ENCODE data around the gene EMCN.
A peak's percentile ranks its signal among the peaks of the same experiment; 100 is the strongest.
"Not testable (repeated sequence)": the region's sequence is repeated elsewhere in the genome, so short reads cannot be mapped to it uniquely, and the experiment has no call there.

EMCN gene

DNA sequence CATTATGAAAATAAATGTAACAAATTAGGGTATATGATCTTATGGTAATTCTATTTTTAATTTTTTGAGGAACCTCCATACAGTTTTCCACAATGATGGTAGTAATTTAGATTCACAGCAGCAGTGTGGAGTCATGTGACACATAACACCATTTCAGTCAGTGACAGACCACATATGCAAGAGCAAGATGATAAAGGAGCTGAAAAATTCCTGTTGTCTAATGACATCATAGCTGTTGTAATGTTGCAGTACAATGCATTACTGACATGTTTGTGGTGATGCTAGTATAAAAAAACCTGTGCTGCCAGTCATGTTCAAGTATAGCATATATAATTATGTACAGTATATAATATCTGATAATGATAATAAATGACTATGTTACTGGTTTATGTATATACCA is 28.5 kb downstream of the EMCN start:
- no peak for DNase-seq

DNA sequence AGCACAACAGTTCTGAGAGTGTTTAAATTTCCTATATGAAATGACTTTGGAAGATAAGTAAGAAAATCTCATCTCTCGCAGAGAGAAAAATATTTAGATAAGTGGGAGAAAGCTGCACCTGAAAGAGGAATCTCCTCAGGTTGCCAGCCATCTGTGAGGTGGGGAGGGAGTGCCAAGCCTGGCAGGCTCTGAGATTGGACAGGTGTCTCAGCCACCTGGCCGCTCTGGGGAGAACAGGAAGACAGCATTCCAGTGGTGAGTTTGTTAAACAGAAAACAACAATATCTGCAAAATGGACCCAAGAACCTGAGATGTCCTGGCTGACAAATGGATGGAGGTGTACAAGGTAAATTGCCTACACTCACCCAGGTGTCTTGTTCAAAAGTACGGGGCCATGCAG is 31.3 kb downstream of the EMCN start:
- no peak for DNase-seq

DNA sequence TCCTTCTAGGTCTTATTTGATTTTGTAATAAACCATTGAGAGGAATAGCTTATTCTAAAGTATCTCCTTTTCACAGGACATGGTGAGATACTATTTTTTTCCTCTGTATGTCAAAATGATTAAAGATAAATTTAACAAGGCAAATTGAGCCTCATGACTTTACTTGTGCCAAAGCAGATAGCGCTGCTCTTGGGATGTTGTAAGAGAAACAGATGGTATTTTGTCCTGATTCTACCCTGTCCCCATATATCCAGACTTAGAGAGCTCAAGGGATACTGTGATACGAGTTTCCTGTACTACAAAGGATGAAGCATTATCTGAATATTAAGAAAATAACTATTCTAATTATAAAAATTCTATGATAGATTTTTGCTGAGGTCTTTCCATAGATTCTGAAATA is 34.0 kb downstream of the EMCN start:
- no peak for DNase-seq

DNA sequence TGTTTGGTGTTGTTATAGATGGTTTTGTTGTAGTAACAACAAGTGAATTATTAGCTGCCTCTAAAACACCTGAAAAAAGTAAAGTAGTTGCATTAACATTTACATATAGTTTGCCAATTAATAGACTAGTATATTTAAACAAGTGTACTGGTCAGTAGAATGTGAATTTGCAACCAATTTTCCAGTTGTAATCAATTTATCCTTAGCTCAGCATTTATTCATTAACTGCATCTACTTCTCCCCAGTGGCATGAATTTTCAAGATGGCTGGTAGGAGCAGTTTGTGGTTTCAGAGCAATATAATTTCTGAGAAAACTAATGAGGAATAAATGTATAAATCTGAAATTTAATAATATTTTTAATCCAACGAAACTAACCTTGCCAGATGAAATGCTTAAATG is 37.9 kb downstream of the EMCN start:
- DNase-seq, result no peak

DNA sequence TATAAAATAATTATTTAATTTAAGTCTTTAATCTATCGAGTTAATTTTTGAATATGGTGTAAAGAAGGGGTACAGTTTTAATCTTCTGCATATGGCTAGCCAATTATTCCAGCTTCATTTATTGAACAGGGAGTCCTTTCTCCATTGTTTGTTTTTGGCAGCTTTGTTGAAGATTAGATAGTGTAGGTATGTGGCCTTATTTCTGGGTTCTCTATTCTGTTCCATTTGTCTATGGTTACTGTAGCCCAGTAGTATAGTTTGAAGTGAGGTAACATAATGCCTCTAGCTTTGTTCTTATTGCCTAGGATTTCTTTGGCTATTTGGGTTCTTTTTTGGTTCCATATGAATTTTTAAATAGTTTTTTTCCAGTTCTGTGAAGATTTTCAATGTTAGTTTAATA is 48.3 kb downstream of the EMCN start:
- no peak for DNase-seq

DNA sequence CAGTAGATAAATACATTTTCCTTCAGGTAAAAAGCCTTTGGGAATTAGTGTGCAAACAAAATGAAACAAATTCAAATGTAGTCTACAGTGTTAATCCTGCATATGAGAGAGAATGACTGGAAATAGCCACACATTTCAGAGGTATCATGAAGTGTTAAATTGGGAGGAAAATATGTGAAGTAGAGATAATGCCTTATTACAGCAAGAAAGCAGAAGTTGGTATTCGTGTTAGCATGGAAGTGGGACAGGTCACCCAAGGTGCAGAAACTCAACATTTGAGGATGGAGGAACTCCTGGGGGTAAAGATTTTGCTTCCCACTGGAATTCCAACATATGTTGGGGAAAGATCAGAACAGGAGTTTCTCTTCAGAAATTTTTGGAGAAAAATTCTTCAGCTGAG is 51.3 kb downstream of the EMCN start:
- no peak for DNase-seq

DNA sequence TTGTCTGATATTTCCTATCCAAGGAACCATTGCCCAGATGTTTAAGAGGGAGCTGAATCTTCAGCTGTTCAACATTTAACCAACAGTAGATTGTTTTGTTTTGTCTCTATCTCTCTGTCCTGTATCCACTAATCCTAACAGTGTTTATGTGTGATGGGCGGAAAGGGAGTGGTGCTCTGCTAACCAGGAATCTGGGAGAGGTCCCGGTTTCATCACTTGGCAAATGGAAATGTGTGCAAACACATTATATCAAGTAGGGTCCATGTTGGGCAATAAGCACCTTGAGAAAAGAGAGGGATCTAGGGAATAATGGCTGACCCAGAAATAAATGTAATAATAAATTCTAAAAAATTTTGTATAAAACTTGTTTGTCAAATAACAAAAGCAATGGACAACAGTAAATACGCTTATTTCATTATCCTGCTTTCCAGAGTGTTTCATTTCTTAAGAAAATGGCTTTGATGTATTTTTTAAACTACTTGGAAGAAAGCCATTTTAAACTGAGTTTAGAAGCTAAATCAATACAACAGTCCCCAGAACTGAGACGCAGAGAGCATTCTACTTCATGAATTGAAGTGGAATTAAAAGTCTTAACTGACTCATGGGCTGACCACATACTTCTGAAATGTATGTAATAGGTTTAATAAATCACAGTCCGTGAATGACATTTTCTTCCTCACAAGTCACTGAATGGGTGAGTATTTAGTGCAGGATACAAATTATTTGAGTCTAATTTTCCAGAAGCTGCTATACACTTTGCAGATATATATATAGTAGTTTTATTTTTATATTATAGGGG is 55.8 kb downstream of the EMCN start:
- no peak for DNase-seq

DNA sequence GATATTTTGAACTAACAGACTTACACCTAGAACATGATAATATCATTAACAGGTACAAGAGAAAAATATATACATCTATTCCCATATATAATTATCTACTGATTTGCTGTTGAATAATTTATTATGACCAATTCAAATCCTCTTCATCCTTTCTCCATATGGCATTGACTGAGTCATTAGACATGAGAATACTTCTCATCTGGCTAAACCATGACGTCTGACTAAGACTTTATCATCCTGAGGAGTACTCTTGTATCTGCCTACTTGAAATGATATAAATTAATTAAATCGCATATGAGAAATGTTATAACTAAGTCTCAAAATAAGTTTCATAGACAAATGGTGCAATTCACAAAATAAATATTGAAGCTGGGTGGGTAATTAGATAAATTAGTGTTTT is 67.4 kb downstream of the EMCN start:
- no peak for DNase-seq

DNA sequence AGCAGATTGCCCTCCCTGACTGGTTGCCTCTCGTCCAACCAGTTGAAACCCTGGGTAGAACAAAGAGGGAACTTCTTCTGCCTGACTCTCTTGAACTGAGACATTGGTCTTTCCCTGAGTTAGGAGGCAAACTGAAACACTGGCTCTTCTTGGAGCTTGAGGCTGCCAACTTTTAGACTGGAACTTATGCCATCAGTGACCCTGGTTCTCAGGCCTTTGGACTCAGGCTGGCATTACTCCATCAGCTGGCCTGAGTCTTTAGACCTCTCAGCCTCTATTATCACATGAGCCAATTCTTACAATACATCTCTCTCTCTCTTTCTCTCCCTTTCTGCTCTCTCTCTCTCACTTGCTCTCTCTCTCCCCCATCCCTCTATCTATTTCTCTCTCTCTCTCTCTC is 86.4 kb downstream of the EMCN start:
- DNase-seq, result no peak

DNA sequence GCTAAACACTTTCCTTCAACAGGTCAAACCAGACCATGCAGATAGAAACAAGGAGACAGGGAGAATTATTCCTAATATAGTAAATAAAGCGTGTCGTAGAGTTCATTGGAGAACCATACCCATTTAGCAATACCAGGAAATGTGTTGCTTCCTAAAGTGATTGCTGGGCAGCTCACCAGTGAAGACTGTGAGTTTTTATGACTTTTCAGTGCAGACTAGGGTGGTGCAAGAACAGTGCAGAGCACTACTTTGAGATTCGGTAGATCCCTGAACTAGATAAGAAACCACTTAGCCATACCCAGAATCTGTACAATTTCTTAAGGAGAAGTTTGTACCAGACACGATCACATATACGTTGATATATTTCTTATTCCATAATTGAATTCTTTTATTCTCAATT is 87.4 kb downstream of the EMCN start:
- no peak for DNase-seq

DNA sequence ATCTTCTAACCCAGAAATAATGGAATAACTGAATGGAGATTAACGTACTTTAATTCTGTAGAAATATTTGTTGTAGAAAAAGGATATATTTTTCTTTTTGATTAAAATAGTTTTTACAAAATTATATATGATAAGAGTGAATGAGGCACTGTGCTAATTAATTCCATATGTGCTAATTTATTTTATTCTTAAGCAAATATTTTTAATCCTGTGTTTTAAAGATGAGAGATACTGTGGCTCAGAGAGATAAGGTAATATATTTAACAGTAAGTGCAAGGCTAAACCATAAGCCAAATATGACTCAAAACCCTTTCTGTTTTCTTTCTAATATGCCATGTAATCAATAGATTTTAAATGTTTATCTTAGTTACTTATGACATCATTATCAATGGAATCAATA is 88.2 kb downstream of the EMCN start:
- DNase-seq, result no peak

DNA sequence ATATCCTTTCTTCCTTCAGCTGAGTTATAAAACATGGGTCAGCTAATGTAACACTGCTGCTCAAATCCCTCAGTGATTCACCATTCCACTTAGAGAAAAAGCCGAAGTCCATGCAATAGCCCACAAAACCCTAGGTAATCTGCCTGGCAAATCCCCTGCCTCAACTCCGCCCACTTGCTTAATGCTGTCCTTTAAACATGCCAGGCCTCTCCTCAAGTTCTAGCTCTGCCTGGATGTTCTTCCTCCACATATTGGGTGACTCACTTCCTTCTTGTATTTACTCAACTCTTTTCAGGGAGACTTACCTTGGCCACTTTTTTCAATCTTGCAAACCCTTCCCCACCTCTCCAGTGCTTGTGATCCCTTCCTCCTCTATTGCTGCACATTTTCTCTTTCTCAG is 89.8 kb downstream of the EMCN start:
- no peak for DNase-seq

DNA sequence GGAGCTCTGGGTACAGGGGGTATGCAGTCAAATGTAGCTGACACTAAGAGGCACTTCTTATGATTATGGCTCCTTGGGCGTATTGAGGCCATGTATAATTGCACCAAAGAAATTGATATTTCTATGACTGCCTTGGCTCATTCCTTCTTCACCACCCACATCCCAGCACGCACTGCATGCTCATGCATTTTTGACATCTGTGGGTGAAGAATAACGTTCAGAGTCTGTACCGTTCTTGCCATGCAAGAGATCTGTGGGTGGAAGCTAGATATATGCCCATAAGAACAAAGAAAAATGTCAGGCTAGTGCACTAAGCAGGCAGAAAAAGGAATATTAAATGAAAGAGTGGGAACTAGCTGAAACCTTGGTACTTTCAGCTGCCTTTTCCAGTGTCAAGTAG is 93.4 kb downstream of the EMCN start:
- no peak for DNase-seq

DNA sequence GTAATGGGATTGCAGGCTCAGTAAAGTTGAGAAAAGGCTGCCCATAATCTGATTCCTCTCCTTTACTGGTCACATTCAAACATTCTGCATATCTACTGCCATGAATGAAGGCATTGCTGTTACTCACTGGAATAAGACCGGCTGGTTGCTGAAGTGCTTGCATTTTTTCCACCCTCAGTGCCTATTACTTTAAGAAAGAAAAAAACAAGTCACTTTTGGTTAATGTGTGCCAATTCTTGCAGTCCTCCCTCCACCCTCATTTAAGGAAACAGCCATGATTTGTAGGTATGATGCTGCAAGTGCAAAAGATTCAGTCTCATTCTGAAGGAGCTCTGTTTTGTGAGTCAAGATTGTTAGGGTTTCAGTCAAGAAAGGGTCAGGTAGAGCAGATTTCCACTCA is 94.9 kb downstream of the EMCN start:
- no peak for DNase-seq

DNA sequence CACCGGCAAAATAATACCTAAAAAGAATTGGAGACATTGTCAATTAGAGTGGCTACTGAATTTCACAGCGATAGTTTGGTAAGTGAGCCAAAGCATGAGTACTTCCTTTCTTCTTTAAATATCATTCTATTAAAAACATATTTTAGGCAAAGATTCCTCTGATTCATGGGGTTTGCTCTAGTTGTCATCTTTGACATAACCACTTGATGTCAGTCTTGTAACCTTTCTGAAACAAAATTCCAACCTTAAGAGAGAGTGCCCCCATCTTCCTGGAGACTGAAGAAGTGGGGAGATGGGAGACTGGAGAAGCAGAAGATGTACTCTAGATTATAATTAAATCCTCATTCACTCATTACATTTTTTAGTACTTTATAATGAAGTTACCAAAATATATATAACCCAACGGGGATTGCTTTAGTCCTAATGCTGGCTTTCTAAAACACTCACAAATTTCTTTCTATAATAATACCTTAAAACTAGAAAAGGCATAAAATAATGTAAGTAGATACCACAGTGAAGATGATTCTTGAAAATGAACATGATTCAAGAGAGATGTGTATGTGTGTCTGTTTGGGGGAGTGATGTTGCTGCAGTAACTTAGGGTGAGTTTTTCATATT is 96.4 kb downstream of the EMCN start:
- DNase-seq, result peak; percentile 13 to 16

DNA sequence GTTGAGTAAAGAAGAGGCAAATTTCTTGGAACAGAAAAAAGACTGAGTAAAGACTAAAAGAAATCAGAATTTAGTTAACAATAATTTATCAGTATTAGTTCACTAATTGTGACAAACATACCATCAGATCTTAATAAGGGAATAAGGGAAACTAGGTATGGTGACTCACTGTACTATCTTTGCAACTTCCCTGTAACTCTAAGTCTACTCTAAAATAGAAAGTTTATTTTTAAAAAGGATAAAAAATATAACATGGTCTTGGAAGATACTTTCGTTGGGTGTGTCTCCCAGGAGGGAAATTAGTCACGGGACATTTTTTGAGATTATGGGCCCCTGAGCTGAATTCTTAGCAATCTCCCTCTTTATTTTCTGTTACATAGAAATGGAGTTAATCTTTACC is 97.3 kb downstream of the EMCN start:
- no peak for DNase-seq

DNA sequence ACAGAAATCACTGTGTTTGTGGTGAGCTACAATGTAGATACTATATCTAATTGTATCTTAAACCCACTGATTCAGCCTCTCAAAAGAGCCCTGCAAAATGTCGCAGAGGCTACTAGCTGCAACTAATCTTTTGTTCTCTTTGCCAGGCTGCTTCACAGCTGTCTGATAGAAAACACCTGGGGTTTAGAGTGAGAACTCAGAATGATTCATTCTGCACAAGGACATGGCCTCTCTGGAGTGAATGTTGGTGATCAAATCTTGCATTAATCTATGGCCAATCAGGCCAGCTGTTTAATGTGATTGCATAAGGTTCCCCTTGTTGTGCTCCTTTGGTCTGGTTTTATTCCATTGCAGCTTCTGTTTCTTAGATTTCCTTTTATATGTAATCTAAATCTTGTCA is 100.3 kb downstream of the EMCN start:
- peak in 1 of 2 experiments; percentile 12 for DNase-seq

DNA sequence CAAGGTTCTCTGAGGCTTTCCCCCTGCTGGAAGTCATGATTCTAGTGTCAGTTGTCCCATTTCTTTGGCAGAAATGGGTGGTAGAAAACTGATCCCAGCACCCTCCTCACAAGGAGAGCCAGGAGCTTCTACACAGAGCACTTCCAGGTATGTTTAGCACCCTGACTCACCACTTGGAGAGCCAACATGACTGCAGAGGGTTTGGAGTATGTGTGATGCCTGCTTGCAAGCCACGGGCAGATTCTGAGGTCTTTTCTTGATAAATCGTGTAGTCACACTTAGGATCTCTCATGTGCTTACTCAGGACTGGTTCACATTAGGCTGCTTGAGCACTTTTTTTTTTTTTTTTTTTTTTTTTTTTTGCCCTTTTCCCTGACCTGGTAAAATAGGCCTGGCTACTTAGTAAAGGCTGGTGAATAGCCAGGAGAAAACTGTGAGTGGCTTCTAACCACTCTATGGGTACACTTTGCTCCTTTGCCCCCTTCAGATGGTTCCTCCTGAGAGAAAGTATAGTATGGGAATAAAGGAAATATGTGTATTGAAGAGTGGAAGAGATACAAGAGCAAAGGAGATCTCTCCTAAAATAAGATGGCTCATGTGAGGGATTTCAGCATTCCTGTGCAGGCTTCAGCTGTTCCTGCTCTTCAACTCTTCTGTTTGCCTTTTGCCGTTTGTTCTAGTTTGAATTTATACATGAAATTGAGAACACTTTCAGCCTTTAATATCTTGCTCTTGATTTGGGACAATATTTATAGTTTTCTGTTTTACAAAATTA is 103.6 kb downstream of the EMCN start:
- DNase-seq, result no peak

DNA sequence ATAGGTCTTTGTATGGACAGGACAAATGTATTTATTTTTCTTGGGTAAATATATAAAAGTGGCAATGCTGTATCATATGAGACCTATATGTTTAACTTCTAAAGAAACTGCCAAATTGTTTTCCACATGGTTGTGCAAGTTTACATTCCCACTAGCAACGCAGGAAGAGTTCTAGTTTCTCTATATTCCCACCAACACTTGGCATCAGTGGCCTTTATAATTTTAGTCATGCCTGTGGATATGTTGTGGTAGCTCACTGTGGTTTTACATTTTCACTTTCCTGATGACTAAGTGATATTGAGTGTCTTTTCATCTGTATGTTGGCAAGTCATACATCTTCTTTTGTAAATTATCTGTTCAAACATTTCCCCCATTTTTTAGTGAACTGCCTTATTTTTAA is 126.0 kb downstream of the EMCN start:
- DNase-seq, result no peak

DNA sequence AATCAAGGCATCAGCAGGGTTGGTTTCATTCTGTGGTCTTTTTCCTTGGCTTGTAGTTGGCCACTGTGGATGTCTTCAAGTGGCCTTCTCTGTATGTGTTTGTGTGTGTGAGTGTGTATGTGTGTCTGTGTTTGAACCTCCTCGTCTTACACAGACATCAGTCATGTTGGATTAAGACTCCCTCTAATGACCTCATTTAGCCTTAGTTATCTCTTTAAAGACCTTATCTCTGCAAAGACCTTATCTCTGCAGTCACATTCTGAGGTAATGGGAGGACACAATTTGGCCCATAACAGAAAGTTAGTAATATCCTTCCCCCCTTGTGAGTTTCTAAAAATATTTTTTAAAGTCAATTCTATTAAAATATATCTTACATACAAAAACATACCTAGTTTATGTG is 126.7 kb downstream of the EMCN start:
- no peak for DNase-seq

DNA sequence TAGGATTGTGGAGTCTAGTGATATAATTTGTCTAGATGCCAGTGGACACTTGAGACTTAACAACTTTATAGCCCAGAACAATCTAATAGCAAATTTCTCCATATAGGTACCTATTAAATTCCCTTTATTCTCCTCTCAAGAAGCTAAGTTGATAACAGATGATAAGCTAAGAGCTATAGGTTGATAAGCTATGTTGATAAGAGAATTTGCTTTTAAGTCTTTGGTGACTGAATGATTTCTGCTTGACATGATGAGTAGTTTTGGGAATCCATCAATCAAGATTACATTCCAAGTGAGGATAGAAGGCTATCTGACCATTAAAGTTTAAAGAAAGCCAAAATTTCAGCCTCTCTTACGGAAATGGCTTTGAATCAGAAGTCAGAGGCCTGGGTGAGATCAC is 131.6 kb downstream of the EMCN start:
- DNase-seq, result no peak

DNA sequence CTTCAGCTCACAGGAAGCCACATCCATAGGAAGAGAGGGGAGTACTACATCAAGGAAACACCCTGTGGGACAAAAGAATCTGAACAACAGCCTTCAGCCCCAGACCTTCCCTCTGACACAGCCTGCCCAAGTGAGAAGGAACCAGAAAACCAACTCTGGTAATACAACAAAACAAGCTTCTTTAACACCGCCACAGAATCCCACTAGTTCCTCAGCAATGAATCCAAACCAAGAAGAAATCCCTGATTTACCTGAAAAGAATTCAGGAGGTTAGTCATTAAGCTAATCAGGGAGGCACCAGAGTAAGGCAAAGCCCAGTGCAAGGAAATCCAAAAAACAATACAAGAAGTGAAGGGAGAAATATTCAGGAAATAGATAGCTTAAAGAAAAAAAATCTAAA is 137.4 kb downstream of the EMCN start:
- not testable (repeated sequence) for DNase-seq

DNA sequence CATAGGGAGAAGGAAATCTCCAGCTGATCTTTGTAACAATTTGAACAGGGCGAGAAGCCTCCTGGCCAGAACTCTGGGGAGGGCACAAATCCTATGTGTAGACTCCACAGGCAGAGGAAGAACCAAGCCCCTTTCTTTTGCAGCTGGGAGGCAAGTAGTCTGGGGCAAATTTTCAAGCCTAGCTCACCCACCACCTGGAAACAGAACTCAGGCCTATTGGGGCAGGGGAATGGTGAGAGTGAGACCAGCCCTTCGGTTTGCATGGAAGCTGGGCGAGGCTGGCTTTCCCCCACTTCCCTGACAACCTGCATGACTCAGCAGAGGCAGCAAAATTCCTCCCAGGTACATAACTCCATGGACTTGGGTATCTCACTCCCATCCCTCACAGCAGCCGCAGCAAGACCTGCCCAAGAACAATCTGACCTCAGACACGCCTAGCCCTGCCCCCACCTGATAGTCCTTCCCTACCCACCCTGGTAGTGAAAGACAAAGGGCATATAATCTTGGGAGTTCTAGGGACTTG is 138.2 kb downstream of the EMCN start:
- no peak for DNase-seq

DNA sequence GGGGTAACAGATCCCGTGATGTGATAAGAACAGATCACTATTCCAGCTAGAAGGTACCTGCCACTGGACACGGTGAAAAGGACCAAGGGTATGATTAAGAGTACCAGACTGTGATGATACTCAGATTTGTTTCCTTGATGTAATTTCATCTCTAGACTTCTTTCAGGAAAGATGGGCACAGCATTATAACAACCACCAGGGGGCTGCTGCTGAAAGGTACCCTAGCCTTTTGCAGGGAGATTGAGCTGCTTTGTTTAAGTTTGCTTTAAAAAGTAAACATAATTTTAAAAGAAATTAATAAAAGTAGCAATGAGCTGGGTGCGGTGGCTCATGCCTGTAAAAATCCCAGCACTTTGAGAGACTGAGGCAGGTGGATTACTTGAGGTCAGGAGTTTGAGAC is 145.4 kb downstream of the EMCN start:
- no peak for DNase-seq

Data from SHP77 (cell line).